ENCODE results near the gene SATB2.

The SATB2 gene

DNA sequence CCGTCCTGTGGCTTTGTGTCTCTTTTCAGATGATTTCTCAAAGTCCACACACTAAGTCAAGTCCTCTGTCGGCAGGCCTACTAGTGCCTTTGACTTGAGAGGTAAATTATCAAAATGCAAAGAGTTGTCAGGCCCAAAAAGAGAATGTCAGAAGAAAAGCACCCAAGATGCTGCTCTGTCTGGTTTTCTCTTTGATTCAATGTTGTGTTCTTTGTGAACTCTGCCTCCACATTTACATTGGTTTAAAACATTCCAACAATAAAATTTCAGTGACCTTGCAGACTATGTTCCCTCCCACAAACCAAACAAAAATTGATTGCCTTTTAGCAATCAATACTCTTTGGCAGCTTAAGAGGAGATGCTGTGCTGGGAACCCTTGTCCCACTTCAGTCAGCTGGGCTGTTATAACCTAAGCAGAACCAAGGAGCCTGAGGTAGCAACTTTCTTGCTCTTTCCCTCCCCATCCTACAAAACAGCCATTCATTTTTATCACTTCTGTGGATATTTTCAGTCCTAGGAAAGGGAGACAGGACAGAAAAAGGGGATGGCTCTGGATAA is 19.6 kb upstream of the SATB2 start:
- Histone ChIP-seq H3K9me3 (ENCODE audit: control insufficient read depth in 1 of 2, low read length in 2 of 2) (no peaks in the 10 kb centered on the region), H3K4me1 (ENCODE audit: control insufficient read depth in 1 of 2, insufficient read depth in 2 of 2, low read length in 2 of 2) (no peaks in the 10 kb centered on the region), H3K9ac (ENCODE audit: low read depth in 1 of 2, low read length in 2 of 2) (no peak overlapping the region), H3K4me3 (ENCODE audit: low read depth in 1 of 2, low read length in 2 of 2) (no peak overlapping the region), H3K27me3 (ENCODE audit: control insufficient read depth in 1 of 2, insufficient read depth in 2 of 2, low read length in 2 of 2) (peaks cover 12 to 26% of the 10 kb centered on the region in 2 donors), H3K36me3 (ENCODE audit: control insufficient read depth in 1 of 2, insufficient read depth in 2 of 2, low read length in 2 of 2) (no peaks in the 10 kb centered on the region), H3K27ac (ENCODE audit: low read depth, low read length) (no peak overlapping the region)

DNA sequence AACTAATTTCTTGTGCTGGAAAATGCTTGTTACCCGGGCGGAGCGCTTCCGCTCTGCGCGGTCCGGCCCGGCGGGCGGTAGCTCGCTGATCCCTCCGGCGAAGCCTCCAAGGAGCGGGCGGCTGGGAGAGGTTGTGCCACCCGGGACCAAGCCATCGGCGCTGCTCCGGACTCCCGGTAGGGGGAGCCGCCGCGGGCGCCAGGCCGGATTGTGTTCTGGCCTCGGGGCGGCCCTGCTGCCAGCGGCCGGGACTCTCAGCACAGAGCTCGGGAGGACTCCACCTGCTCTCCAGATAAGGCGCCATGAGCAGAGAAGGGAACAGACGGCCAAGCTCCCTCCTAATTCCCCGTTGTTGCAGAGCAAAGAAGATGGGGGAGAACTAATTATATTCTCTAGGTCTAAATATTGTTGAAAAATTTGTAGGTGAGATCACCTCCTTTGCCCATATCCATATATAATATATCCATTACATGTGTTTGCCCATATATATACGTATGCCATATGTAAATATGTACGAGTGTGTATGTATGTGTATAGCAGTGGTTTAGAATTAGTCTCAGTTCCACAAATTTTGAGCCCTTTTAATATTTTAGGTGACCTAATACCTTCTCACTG is 13.8 kb upstream of the SATB2 start:
- H3K4me3 ChIP-seq (ENCODE audit: low read depth in 1 of 2, low read length in 2 of 2): no peak overlapping the region
- H3K27me3 ChIP-seq (ENCODE audit: control insufficient read depth in 1 of 2, insufficient read depth in 2 of 2, low read length in 2 of 2): peaks cover 66 to 77% of the 10 kb centered on the region in 2 donors
- H3K4me1 ChIP-seq (ENCODE audit: control insufficient read depth in 1 of 2, insufficient read depth in 2 of 2, low read length in 2 of 2): peaks cover 5 to 13% of the 10 kb centered on the region in 2 donors

DNA sequence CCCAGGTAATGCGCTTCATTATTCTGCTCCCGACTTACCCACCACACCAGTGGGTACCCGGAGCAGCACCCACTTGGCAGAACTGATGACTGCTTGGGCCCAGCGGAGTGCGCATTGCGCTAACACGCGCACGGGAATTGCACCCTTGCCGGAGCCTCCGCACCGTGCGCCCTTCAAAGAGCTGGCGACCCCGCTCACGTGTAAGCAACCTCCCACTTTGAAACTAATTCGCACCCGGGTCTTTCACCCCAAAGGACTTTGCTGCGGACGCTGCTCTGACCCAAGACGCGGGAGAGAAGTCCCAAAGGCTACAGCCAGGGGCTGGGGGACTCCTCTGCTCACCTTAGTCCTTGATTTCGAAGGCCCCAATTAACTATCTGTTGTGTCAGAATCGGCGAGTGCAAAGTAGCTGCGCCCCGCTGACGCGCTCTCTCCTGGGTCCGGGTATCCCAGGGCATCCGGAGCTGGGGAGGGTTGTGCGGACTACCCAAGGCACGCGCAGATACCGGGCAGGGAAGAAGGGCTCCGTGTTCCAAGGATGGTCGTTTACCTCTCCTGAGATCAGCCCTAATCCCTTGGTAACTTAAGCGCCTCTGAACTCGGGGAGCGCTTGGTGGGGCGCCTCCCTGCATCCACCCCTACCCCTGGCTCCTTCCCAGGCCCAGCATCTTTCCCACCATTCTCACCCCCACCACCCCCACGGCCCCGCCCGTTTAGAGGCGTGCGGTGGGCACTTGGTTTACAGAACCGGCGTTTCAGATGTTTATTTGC is 13.1 kb upstream of the SATB2 start:
- Histone ChIP-seq H3K27ac (ENCODE audit: low read depth, low read length) (no peak overlapping the region), H3K4me1 (ENCODE audit: control insufficient read depth in 1 of 2, insufficient read depth in 2 of 2, low read length in 2 of 2) (peaks cover 5 to 13% of the 10 kb centered on the region in 2 donors), H3K36me3 (ENCODE audit: control insufficient read depth in 1 of 2, insufficient read depth in 2 of 2, low read length in 2 of 2) (no peaks in the 10 kb centered on the region), H3K4me3 (ENCODE audit: low read depth in 1 of 2, low read length in 2 of 2) (no peak overlapping the region), H3K9me3 (ENCODE audit: control insufficient read depth in 1 of 2, low read length in 2 of 2) (no peaks in the 10 kb centered on the region), H3K9ac (ENCODE audit: low read depth in 1 of 2, low read length in 2 of 2) (no peak overlapping the region), H3K27me3 (ENCODE audit: control insufficient read depth in 1 of 2, insufficient read depth in 2 of 2, low read length in 2 of 2) (peaks cover 70 to 84% of the 10 kb centered on the region in 2 donors)

More for the DNA sequence above, 13.8 kb upstream of the SATB2 start:
- Histone ChIP-seq H3K9me3 (ENCODE audit: control insufficient read depth in 1 of 2, low read length in 2 of 2) (no peaks in the 10 kb centered on the region), H3K9ac (ENCODE audit: low read depth in 1 of 2, low read length in 2 of 2) (no peak overlapping the region), H3K27ac (ENCODE audit: low read depth, low read length) (no peak overlapping the region), H3K36me3 (ENCODE audit: control insufficient read depth in 1 of 2, insufficient read depth in 2 of 2, low read length in 2 of 2) (no peaks in the 10 kb centered on the region)

DNA sequence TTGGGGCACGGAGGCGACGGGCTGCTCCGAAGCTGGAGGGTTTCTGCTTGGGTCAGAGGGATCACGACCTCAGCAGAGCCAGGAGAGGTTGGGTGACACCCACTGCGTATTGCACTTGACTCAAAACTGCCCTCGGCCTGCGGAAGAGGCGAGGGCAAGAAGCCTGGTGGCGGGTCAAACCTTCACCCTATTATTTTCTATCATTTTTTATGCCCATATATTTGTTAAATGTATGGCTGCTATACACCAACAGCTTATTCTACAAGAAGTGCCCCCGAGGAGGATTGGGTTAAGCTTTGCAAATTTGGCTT is 12.6 kb upstream of the SATB2 start:
- Histone ChIP-seq H3K9me3 (ENCODE audit: control insufficient read depth in 1 of 2, low read length in 2 of 2) (no peaks in the 10 kb centered on the region), H3K36me3 (ENCODE audit: control insufficient read depth in 1 of 2, insufficient read depth in 2 of 2, low read length in 2 of 2) (no peaks in the 10 kb centered on the region), H3K4me1 (ENCODE audit: control insufficient read depth in 1 of 2, insufficient read depth in 2 of 2, low read length in 2 of 2) (peaks cover 5 to 13% of the 10 kb centered on the region in 2 donors), H3K9ac (ENCODE audit: low read depth in 1 of 2, low read length in 2 of 2) (no peak overlapping the region), H3K27ac (ENCODE audit: low read depth, low read length) (no peak overlapping the region), H3K4me3 (ENCODE audit: low read depth in 1 of 2, low read length in 2 of 2) (no peak overlapping the region), H3K27me3 (ENCODE audit: control insufficient read depth in 1 of 2, insufficient read depth in 2 of 2, low read length in 2 of 2) (peaks cover 75 to 89% of the 10 kb centered on the region in 2 donors)

DNA sequence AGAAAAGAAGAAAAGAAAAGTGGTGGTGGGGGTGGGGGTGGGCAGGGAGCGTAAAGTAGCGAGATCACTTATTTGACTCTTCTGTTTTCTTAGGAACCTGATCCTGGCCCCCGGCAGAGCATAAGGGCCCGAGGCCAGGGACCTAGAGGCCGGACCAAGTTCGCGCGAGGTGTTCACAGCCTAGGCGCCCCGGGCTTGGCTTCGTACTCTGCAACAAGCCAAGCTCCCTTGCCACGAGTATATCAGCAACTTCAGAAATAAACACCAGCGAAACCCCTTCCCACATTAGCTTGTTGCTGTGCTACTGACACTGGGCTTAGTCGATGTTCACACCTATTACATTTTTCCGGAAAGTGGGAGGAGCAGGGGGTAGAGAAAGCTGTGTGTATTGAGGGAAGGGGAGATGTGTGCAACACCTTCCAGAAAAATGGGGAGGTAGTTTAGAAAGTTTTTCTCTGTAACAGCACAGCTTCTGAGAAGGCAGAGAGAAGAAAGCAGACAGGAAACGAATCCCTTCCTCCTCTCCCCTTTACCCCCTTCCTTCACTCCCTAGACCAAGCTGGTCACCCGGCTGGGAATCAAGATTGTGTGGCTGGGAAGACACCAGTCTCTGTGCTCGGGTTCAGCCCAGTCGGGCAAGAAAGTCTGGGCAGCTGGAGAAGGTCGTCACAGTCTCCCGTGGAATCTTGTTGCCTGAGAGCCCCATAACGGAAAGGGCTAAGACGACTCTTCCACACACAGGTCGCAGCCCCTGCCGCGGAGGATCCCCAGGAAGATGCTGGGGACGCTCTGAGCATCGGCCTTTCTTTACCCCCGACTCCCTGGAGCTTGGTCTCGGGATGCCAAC is 12.0 kb upstream of the SATB2 start:
- Histone ChIP-seq H3K9ac (ENCODE audit: low read depth in 1 of 2, low read length in 2 of 2) (no peak overlapping the region), H3K9me3 (ENCODE audit: control insufficient read depth in 1 of 2, low read length in 2 of 2) (no peaks in the 10 kb centered on the region), H3K4me3 (ENCODE audit: low read depth in 1 of 2, low read length in 2 of 2) (no peak overlapping the region), H3K36me3 (ENCODE audit: control insufficient read depth in 1 of 2, insufficient read depth in 2 of 2, low read length in 2 of 2) (no peaks in the 10 kb centered on the region), H3K27me3 (ENCODE audit: control insufficient read depth in 1 of 2, insufficient read depth in 2 of 2, low read length in 2 of 2) (peaks cover 81 to 94% of the 10 kb centered on the region in 2 donors), H3K4me1 (ENCODE audit: control insufficient read depth in 1 of 2, insufficient read depth in 2 of 2, low read length in 2 of 2) (peaks cover 5 to 13% of the 10 kb centered on the region in 2 donors), H3K27ac (ENCODE audit: low read depth, low read length) (no peak overlapping the region)

DNA sequence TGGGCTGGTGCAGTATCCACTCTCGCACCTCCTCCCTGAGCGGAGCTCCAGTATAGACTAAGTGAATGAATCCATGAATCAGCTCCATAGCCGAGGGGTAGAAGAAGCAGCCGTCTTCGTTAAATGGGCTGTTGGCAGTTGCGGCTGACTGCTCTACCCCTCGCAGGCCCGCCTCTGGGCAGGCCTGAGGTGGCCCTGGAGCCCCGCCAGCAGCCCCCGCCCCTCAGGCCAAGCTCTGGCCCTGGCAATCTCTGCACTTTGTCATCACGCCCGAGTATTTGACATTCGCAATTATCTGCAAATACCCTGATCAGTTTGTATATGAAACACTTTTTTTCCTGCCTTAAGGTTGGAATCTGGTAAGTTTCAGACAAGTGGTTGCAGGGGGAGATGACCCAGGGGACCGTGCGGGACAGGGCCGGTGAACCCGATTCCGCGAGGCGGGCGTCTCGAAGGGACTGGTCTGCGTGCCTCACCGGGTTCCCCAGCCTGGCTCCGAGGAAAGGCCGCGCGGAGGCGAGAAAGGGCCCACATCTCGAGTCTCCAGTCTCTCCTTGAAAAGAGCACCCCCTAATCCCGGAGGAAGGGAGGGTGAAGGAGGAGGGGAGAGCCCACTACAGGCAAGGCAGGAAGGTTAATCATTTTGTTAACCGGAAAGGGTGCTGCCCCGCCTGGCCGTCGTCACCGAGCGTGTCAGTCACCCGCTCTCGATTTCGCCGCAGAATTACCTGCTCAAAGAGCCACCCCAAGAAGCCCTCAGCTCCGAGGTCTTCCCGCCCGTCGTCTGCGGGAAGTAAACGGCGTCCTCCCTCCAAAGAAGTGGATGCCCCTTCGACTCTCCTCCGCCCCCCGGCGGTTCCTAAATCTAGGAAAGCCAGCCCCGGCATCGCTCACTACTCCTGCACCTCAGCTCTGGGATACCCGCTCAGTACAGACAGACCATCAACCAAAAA is 11.1 kb upstream of the SATB2 start:
- no peak overlapping the region for H3K9ac ChIP-seq (ENCODE audit: low read depth in 1 of 2, low read length in 2 of 2)
- H3K27me3 ChIP-seq (ENCODE audit: control insufficient read depth in 1 of 2, insufficient read depth in 2 of 2, low read length in 2 of 2): peaks cover 84 to 94% of the 10 kb centered on the region in 2 donors
- peak overlapping the region in 1 of 2 donors; percentile 48 for H3K4me3 ChIP-seq (ENCODE audit: low read depth in 1 of 2, low read length in 2 of 2)
- no peaks in the 10 kb centered on the region for H3K9me3 ChIP-seq (ENCODE audit: control insufficient read depth in 1 of 2, low read length in 2 of 2)
- H3K27ac ChIP-seq (ENCODE audit: low read depth, low read length): no peak overlapping the region
- no peaks in the 10 kb centered on the region for H3K36me3 ChIP-seq (ENCODE audit: control insufficient read depth in 1 of 2, insufficient read depth in 2 of 2, low read length in 2 of 2)
- peaks cover 7 to 14% of the 10 kb centered on the region in 2 donors for H3K4me1 ChIP-seq (ENCODE audit: control insufficient read depth in 1 of 2, insufficient read depth in 2 of 2, low read length in 2 of 2)

DNA sequence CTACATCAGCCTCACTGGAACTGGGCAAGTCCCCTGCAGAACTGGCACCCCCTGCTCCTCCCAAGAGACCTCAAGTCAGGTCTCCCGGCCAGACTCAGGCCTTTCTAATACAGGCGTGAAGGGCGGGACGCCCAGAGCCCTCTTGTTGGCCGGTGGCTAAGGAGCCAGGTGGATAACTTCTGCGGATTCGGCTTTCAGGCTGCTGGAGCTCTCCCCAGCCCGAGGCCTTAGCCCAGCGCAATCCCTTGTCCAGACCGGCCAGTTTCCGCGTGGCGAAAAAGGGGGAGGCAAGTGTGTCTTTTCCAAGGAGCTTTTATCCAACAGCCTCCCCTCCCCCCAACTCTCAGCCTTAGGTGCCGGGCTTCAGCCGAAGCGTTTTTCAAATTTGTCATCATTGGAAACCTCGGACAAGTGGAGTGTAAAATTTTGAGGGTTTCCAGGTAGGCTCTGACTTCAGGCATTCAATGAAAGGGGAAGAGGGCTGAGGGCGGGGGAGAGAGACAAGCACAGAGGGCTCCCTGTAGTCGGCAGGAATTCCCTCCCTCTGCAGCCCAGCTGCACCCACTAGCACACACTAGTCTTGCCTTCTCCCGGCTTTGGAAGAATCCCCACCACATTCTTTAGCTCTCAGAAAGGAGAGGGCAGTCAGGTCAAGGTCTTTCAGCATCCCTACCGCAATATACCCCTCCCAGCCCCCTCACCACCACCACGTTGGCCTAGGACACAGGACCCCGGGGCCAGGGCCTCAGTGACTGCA is 9.5 kb upstream of the SATB2 start:
- Histone ChIP-seq H3K27ac (ENCODE audit: low read depth, low read length) (no peak overlapping the region), H3K4me1 (ENCODE audit: control insufficient read depth in 1 of 2, insufficient read depth in 2 of 2, low read length in 2 of 2) (peaks cover 16 to 18% of the 10 kb centered on the region in 2 donors), H3K4me3 (ENCODE audit: low read depth in 1 of 2, low read length in 2 of 2) (no peak overlapping the region), H3K9me3 (ENCODE audit: control insufficient read depth in 1 of 2, low read length in 2 of 2) (no peaks in the 10 kb centered on the region), H3K27me3 (ENCODE audit: control insufficient read depth in 1 of 2, insufficient read depth in 2 of 2, low read length in 2 of 2) (peaks cover 96 to 99% of the 10 kb centered on the region in 2 donors), H3K36me3 (ENCODE audit: control insufficient read depth in 1 of 2, insufficient read depth in 2 of 2, low read length in 2 of 2) (no peaks in the 10 kb centered on the region), H3K9ac (ENCODE audit: low read depth in 1 of 2, low read length in 2 of 2) (no peak overlapping the region)

DNA sequence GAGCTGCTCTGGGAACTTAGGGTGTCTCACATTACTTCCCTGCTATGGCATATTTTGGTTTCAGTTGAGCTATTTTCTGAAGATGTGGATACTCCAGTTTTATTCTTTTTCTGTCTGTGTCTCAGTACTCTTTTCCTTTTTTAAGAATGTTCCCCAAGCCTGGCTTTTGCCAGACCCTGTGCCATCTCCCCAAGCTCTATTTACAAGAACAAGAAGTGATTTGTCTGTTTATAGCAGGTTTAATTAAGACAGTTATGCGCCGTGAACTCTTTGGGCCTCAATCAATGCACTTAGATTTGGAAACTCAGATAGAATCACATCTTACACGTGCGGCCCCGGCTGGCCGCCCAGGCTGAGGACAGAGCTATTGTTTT is 8.9 kb upstream of the SATB2 start:
- Histone ChIP-seq H3K4me1 (ENCODE audit: control insufficient read depth in 1 of 2, insufficient read depth in 2 of 2, low read length in 2 of 2) (peaks cover 16 to 18% of the 10 kb centered on the region in 2 donors), H3K36me3 (ENCODE audit: control insufficient read depth in 1 of 2, insufficient read depth in 2 of 2, low read length in 2 of 2) (no peaks in the 10 kb centered on the region), H3K4me3 (ENCODE audit: low read depth in 1 of 2, low read length in 2 of 2) (no peak overlapping the region), H3K27me3 (ENCODE audit: control insufficient read depth in 1 of 2, insufficient read depth in 2 of 2, low read length in 2 of 2) (peaks cover 96 to 99% of the 10 kb centered on the region in 2 donors), H3K9ac (ENCODE audit: low read depth in 1 of 2, low read length in 2 of 2) (no peak overlapping the region), H3K27ac (ENCODE audit: low read depth, low read length) (no peak overlapping the region), H3K9me3 (ENCODE audit: control insufficient read depth in 1 of 2, low read length in 2 of 2) (no peaks in the 10 kb centered on the region)
